ENCODE measurements around the gene ZNF232. TPM values are rescaled to one million over a fixed set of nuclear protein-coding genes. Genes with fewer than 3 reads are reported as not detected.
A peak's percentile ranks its signal among the peaks of the same experiment; 100 is the strongest.
"Not testable (repeated sequence)": the region's sequence is repeated elsewhere in the genome, so short reads cannot be mapped to it uniquely, and the experiment has no call there.

The ZNF232 gene
- total RNA-seq (2014; rRNA removed; shearing (Covaris generic)): 5.0 and 8.5 TPM in 2 replicates

GRCh38 chr17:5111402-5112204 is at the start of gene ZNF232:
Gene ZNF232, minus strand, starts transcription at chr17:5111878. Its CDS starts 56 bp downstream, at chr17:5111822.
- peak; percentile 73 for DNase-seq (ENCODE audit: low spot score)

GRCh38 chr17:5160702-5161101 is 49.0 kb upstream of the ZNF232 start:
- DNase-seq (ENCODE audit: low spot score): not testable (repeated sequence)

GRCh38 chr17:5146122-5146521 is 34.4 kb upstream of the ZNF232 start:
- not testable (repeated sequence) for DNase-seq (ENCODE audit: low spot score)

- not testable (repeated sequence) for DNase-seq (ENCODE audit: low spot score)
These were observed 31.2 kb upstream of the ZNF232 start for GRCh38 chr17:5142877-5143276.

- DNase-seq (ENCODE audit: low spot score): no peak
These were observed 27.7 kb upstream of the ZNF232 start for GRCh38 chr17:5139458-5139732.

- no peak for DNase-seq (ENCODE audit: low spot score)
These were observed 27.2 kb upstream of the ZNF232 start for GRCh38 chr17:5138616-5139457.

GRCh38 chr17:5138198-5138544 is 26.5 kb upstream of the ZNF232 start:
- not testable (repeated sequence) for DNase-seq (ENCODE audit: low spot score)

- DNase-seq (ENCODE audit: low spot score): not testable (repeated sequence)
These were observed 26.0 kb upstream of the ZNF232 start for GRCh38 chr17:5137511-5138197.

- not testable (repeated sequence) for DNase-seq (ENCODE audit: low spot score)
These were observed 25.1 kb upstream of the ZNF232 start for GRCh38 chr17:5136580-5137412.

- no peak for DNase-seq (ENCODE audit: low spot score)
These were observed 24.3 kb upstream of the ZNF232 start for GRCh38 chr17:5135726-5136579.

- DNase-seq (ENCODE audit: low spot score): not testable (repeated sequence)
These were observed 23.5 kb upstream of the ZNF232 start for GRCh38 chr17:5135131-5135712.

GRCh38 chr17:5134571-5134970 is 22.9 kb upstream of the ZNF232 start:
- DNase-seq (ENCODE audit: low spot score): not testable (repeated sequence)

- DNase-seq (ENCODE audit: low spot score): not testable (repeated sequence)
These were observed 22.3 kb upstream of the ZNF232 start for GRCh38 chr17:5133961-5134360.

GRCh38 chr17:5133311-5133710 is 21.6 kb upstream of the ZNF232 start:
- DNase-seq (ENCODE audit: low spot score): no peak

- DNase-seq (ENCODE audit: low spot score): not testable (repeated sequence)
These were observed 21.0 kb upstream of the ZNF232 start for GRCh38 chr17:5132503-5133225.

GRCh38 chr17:5131799-5132502 is 20.3 kb upstream of the ZNF232 start:
- not testable (repeated sequence) for DNase-seq (ENCODE audit: low spot score)

- no peak for DNase-seq (ENCODE audit: low spot score)
These were observed 19.6 kb upstream of the ZNF232 start for GRCh38 chr17:5131146-5131715.

- not testable (repeated sequence) for DNase-seq (ENCODE audit: low spot score)
These were observed 19.0 kb upstream of the ZNF232 start for GRCh38 chr17:5130687-5131086.

Data from H4 (cell line).